GM18858 (cell line): ENCODE data around the gene CBLN3.
"Not testable (repeated sequence)": the region's sequence is repeated elsewhere in the genome, so short reads cannot be mapped to it uniquely, and the experiment has no call there.

Experiments
- ATAC-seq: cut with Tn5 transposase; IDR thresholded peaks from one replicate; pipeline ENCODE4 v1.9.1; 2021; ENCODE audit not compliant: unreplicated experiment

CBLN3 gene

DNA sequence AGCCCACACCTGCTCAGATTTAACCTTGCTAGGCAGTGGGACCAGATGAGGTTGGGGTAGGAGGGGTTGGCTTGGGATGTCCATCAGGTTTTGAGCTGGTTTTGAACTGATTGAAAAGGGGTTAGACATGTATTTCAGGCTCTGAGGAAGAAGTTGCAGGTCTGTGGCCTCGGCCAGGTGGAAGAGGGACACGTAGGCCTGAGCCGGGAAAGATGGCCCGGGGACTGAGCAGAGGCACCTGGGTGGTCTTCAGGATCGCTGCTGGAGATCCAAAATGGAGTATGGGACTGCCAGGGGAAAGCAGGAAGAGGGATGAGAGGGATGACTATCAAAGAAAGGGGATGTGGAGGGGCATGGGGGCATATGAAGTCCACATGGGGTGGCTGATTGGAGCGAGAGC is 23.1 kb downstream of the CBLN3 start:
- no peak for ATAC-seq

DNA sequence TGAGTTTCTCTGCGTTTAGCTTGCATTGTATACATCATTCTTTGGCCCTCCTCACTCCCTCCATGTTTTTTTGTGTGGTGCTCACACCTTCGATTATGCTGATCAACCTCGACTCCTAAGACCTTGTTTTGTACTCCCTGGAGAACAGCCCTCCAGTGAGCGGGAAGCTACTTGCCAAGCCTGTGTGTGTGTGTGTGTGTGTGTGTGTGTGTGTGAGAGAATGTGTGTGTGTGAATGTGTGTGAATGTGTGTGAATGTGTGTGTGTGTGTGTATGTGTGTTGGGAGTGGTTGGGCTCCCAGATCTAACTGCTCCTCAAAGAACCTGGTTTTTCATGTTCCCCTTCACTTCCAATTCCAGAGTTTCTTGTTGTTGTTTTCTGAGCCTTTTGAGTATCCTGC is 24.7 kb downstream of the CBLN3 start:
- ATAC-seq, result no peak

DNA sequence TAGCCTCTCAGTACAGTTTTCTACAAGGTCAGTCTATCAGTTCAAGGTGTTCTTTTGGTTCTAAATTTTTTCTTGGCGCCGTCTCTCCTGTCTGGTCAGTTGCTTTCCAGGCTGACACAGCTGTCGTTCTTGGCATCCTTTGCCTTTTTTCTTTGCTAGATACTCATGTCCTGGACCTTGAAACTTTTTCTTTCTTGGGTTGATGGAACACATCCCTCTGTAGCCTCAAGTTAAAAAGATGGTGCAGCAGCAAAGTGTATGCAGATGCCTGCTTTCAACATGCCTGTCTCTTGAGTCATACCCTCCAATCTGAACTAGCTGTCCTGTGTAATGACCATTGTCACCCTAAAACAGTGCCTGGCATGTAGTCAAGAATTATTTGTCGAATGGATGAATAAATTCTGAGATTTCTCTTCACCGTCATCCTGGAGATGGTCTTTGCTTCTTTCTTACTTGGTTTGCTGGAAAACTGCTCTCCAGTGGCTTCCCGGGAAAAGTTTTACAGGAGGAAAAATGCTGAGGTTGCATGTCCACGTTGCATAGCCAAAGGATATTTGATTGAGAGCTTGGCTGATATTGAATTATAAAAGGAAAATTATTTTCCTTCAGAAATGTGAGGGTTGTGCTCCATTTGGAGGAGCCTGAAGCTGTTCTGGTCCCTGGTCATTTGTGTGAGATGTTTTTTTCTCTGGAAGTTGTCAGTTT is 26.0 kb downstream of the CBLN3 start:
- ATAC-seq, result no peak

DNA sequence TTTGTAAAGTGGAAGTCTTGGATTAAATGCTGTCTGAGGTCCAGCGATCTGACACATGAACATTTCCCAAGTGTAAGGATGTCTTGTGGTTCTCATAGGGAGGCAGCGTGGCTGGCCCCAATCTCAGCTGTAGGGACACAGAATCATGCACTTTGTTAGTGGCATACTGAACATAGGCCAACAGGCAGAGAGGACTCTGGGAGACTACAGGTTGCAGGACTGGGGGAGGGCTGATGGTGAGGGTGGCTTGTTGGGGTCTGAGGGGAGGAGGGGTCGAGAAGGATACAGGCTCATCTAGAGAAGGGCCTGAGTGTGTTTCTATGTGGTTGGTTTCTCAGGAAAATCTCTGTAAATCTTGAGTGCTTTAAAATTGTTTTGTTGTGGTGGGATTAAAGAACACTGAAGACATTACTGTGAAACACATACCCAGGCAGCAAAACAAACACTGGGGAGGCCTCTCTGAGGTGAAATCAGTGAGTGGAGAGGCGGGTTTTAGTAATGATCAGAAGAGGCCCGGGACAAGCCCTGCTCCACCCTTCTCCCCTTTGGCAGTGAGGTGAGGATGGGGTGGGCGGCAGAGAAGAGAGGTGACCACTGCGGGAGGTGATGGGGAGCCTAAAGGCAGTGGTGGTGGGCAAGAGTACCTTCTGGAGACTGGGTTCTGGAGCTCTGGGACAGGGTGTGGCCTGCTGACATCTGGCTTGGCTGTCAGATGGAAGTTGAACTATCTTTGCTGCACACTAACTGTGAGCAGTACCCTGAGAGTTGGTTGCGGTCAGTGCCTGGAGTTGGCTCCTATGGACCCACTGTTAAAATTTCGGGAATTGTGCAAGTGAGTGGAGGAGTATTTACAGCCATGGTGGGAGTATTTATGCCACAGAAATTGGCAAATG is 27.4 kb downstream of the CBLN3 start:
- ATAC-seq, result no peak

DNA sequence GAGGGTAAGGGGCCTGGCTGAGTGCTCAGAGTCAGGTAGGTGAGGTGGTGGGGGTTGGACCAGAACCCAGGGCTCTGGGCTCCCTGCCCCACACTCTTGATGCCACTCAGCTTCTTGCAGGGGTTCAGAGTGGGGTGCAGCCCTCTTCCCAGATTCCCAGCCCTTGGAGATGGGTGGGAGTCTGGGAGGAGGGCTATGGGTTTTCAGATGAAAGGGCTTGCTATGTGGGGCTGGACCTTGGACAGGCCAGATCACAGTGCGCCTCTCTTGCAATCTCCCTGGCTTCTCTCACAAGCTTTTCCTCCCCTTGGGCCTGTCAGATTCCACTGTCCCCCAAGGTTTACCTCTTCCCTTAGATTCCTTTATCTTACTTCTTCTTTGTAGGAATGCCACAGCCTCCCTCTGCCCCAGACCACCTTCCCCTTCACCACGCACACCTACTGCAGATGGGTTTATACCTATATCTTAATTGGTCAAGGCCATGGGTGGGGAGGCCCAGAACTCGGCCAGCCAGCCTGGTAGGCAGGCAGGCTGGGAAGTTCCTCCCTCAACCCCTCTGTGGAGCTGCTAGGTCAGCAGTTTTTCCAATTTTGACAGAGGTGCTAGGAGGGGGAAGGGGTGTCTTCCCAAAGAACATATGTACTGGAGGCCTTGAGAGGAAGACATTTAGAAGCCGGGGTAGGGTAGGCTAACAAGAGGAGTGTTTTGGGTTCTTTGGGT is 29.3 kb downstream of the CBLN3 start:
- ATAC-seq, result no peak

DNA sequence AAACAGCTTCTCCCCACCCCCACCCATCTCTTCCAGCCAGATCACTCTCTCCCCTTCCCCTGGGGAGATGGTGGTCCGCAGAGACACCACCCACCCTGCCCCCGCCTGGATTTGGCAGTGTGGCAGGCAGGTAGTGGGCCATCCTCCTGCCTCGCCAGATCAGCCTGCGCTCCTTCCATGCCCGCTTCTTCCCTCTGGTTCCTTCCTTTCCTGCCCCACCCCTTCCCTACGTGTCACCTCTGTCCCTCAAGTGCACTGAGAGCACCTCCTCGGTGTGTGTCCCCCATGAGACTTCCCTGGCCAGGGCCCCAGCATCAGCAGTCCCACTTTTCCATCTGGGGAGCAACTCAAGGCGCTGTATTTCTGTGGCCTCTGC is 30.0 kb downstream of the CBLN3 start:
- ATAC-seq, result no peak

DNA sequence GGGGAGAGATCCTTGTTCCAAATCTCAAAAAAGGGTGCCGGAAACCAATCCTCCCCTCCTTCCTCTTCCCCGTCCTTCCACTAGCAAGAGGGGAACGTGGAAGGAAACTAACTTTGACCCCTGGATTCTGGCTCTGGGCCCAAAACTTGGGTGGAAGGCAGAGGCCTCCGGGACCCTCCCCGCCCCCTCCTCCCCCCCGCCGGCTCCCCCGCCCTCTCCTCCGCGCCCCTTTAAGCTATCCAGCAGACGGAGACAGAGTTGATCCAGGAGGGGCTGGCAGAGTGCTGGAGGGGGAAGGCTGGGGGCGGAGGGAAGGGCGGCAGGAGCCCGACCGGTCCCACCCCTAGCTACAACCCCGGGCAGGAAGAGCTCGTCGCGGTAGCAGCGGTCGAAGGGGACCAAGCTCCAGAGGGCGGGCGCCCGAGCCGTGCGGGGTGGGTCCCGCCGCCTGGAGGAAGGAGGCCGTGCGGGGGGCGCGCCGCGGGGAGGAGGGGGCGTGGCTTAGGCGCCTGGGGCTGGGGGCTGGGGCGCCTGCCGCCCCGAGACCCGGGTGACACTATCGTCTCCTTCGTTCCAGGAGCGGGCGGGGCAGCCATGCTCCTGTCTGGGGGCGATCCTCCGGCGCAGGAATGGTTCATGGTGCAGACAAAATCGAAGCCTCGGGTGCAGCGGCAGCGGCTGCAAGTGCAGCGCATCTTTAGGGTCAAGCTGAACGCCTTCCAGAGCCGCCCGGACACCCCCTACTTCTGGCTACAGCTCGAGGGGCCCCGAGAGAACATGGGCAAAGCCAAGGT is 30.6 kb downstream of the CBLN3 start, which contains the start of gene NYNRIN:
TSS of gene NYNRIN (plus strand) at position 351 of the 794 bp plus-strand sequence. CDS start at position 595, 244 bp downstream.
- no peak for ATAC-seq

DNA sequence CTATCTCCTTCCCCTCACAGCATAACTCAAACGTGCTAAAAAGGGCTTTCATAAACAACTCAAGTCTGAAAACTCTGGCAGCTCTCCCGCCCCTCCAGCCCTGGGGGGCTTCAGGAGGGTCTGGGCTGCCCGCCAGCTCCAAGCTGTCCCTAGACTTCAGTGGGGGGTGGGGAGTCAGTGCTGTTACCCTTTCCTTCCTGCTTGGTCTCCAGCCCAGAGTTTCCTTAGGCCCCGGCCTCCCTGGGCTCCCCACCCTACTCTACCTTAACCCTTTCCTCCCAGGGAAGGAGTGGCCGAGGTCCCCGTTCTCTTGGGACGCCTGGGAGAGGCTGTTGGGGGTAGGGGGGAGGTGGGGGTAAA is 31.2 kb downstream of the CBLN3 start:
- ATAC-seq, result no peak

DNA sequence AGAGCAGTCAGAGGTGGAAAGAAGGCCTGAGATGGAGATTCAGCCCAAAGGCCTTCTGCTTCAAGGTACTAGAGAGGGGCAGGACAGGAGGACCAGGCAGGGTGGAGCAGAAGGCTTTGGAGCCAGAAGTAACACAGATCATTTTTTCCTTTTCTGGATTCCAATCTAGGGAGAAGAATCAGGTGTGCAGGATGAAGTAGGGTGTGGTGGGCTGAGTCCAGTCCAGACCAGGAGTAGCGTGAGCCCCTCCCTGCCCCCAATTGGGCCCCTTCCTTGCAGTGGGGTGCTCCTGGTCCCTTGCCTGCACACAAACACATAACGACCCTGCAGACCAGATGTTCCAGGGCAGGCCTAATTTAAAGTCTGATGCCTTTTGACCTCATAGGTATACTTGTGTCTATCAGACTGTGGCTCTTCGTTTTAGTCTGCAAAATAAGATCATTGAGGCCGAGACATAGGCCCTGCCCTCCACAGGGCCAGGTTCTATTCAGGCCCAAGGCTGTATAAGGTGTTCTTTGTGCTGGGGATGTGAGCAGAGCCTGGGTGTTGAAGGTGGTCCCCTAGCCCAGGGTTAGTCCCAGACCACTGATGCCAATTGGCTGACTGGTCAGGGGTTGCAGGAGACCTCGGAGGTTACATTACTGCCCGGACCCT is 31.7 kb downstream of the CBLN3 start:
- no peak for ATAC-seq

DNA sequence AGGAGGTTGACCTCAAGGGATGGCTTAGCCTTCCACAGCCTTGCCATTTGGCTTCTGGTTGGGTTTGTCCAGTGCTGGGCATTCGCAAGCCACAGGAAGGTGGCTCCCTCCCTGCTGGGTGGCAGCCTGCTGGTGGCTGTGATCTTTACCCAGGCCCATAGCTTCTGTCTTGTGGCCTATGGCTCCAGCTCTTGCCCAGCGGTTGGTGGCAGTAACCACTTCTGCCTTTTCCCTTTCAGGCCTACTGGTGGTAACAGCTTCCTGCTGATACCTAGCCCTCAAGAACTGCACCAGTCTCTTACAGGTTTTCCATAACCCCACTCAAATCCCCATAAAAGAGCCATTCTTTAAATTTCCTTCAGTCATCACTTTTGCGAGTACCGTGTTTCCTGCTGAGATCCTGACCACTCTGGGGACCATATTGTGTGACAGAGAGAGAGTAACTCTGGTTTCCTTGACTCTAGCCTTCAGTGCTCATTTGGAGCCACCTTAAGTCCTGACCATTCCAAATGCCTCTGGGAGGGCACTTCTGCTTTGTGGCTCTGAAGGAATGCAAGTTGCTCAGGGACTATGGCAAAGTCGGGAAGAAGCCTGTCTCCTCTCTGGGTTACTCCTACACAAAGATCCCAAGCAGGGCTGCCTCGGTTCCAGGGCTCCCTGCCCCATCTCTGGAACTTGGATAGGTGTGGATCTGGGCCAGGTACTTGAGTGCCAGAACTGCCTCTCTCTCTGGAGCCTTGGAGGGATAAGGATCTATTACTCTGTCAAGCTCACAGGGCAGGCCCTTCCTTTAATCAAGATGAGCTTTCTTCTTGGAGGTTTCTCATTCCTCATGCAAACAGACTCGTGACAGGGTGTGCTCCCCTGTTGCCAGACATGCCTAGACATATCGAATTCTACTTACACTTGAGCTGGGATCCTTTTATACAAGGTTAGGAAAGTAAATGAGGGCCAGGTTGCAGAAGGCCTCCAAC is 33.6 kb downstream of the CBLN3 start:
- no peak for ATAC-seq

DNA sequence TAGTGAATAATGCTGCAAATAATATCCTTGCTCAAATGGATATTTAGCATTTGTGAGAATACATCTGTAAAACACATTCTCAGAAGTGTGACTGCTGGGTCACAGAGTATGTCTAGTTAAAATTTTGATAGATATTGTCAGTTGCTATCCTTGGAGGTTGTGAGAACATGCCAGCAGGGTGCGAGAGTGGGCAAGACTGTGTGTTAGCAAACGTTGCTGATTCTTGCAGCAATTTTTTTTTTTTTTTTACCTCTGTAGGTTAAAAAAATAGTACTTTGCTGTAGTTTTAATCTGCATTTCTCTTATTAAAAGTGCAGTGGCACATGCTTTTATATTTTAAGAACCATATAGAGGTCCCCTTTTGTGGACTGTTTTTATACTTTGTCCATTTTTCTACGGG is 35.2 kb downstream of the CBLN3 start:
- no peak for ATAC-seq

DNA sequence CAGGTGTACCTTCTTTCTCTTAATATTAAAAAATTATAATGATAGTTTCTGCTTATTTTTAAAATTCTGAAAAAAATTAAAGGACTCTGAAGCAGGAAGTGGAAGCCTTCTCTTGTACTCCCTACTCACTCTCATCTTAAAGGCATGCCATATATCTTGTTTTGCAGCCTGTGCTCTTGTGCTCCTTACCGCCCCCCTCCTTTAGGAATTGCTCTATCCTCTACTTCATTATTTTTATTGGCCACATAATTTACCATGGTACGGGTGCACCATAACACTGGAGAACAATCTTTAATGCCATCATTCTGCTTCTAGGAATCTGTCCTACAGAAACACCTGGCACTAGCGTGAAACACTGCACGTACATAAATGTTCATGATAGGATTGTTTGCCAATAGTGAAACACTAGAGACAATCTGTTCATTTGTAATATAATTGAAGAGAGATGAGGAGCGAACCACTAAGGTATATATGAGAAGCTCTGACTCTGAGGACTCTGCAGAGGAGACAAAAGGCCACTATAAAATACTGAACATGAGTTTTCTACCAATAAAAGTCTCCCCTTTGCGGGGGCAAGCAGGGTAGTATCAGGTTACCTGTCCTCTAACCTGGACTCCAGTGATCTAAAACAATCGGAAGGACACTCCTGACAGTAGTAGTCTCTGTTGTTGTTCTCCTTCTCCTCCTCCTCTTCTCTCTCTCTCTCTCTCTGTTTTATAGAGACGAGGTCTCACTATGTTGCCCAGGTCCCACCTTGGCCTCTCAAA is 37.0 kb downstream of the CBLN3 start:
- no peak for ATAC-seq

DNA sequence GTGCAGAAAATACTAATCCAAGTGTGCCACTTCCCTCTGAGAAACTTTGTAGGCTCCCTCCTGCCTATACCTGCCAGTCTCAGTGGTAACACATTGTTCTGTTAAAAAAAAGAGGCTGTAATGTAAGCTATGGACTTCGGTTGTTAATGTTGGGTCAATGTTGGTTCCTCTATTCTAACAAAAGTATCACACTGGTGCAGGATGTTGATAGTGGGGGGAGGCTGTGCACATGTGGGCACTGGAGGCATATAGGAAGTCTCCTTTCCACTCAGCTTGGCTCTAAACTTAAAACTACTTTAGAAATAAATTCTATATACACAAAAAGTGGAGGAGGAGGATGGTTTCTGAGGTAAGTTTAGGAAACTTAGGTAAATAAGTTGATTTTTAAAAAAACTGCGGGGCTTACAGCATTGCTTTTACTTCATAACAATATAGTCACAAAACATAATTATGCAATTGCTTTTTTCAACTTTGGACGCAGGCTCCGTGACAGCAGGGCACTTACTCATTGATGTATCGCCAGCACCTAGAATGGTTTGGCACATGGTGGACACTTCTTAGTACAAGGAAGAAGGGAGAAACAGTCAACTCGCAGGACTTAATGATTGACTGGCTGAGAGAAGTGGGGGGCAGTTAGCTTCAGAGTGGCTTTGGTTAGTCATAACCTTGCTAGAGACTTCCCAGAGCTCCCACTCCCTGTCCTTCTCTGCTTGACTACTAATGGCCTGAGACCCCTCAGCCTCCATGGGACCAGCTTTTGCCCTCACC is 38.6 kb downstream of the CBLN3 start:
- no peak for ATAC-seq

DNA sequence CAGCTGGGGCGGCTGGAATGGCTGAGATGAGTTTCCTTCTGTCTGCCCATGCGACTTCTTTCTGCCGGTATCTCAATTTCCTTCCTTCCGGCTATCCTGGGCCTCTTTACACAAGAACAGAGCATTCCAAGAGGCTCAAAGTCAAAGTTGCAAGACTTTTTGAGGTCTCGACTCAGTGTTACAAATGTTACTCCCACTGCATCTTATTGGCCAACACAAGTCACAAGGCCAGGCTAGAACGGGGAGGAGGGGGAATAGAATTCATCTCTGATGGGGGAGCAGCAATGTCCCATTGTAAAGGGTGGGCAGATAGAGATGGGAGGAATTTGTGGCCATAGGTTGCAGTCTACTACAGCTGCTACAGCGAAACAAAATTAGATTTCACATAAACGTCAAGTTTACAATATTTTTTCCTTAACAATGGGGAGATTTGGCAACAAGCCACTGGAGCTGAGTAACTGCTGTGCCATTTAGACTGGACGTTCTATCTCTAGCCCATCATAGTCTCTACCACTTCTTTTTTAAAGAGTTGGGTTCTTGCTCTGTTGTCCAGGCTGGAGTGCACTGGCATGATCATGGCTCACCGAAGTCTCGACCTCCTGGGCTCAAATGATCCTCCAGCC is 40.1 kb downstream of the CBLN3 start:
- no peak for ATAC-seq

DNA sequence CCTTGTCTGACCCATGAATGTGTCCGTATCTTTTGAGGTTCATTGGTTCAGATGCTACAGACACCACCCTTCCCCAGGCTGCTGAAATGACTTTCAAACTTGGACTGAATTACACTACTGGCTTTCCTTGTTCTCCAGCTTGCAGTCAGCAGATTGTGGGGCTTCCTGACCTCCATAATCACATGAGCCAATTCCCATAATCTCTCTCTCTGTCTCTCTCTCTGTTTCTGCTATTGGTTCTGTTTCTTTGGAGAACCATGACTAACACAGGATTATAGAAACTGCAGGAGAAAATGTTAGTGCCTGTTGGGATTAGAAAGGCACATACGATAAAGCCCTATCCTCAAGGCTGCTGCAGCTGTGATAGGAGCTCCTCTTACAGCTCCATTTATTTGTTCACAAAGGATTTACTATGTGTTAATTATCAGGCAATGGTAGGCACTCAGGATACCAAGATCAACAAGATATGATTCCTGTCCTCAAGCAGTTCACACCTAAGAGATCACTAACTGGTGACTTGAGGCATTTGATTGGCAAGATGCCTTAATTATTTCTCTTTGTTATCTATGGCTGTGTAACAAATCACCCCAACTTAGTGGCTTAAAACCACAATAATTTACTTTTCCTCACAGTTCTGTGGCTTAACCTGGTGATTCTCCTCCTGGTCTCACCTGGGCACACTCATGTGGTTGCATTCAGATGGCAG is 40.8 kb downstream of the CBLN3 start:
- no peak for ATAC-seq

DNA sequence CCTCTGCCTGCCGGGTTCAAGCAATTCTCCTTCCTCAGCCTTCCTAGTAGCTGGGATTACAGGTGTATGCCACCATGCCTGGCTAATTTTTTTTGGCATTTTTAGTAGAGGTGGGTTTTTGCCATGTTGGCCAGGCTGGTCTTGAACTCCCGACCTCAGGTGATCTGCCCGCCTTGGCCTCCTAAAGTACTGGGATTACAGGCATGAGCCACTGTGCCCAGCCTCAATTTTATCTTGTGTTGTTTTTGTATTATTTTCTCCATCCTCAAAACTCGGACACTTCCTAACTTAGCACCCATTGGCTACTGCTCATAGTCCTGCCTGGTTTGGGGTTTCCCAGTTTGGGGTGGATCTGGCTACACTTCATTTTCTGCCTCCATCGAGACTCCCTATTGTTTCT is 41.9 kb downstream of the CBLN3 start:
- not testable (repeated sequence) for ATAC-seq

DNA sequence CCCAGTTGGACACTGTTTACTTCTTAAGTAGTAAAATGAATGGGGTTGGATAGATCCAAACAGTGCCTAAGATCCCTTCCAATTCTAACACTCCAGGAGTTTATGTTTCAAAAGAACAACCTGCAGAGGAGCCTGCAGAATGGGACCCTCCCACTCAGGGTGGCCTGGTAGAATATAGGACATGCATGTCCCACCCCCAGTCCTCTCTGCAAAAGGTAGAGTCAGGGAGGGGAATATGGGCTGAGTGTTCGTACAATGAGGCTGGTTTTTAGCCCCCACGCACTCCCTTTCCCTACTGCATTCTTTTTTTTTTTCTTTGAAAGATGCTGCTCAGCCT is 42.5 kb downstream of the CBLN3 start:
- ATAC-seq, result no peak
